ENCODE measurements around the gene RASA3. TPM values are rescaled to one million over a fixed set of nuclear protein-coding genes. Genes with fewer than 3 reads are reported as not detected.
"Not testable (repeated sequence)": the region's sequence is repeated elsewhere in the genome, so short reads cannot be mapped to it uniquely, and the experiment has no call there.

Gene RASA3
- total RNA-seq, 1 experiment from 2014 or later, result 0.56 TPM

GRCh38 chr13:113991191-113991669 lies 141.2 kb downstream of the RASA3 start:
- Histone ChIP-seq H4K20me1 (ENCODE audit: insufficient read depth, low read depth, low read length) (no peaks in the 10 kb centered on the region), H2AFZ (ENCODE audit: low read length) (no peak overlapping the region), H3K4me3 (ENCODE audit: low read length) (no peak overlapping the region), H3K9me3 (ENCODE audit: low read length) (no peaks in the 10 kb centered on the region; the same call in 1 of the 2 replicates), H3K27me3 (ENCODE audit: low read length) (no peaks in the 10 kb centered on the region), H3K27ac (ENCODE audit: low read length) (no peak overlapping the region), H3K9me2 (replicated peaks; ENCODE audit: insufficient read depth, low read length) (no peaks in the 10 kb centered on the region), H3K4me1 (ENCODE audit: low read length) (no peaks in the 10 kb centered on the region), H3K36me3 (ENCODE audit: insufficient read depth, low read length) (no peaks in the 10 kb centered on the region), H3K9ac (ENCODE audit: low read length) (no peak overlapping the region), H3K79me2 (ENCODE audit: low read length) (no peaks in the 10 kb centered on the region), H3K4me2 (ENCODE audit: low read depth, low read length, poor library complexity, severe bottlenecking) (no peak overlapping the region)
- no peak for DNase-seq

- Histone ChIP-seq H3K4me1 (ENCODE audit: low read length) (no peaks in the 10 kb centered on the region), H3K9ac (ENCODE audit: low read length) (no peak overlapping the region), H3K9me2 (replicated peaks; ENCODE audit: insufficient read depth, low read length) (no peaks in the 10 kb centered on the region), H3K27ac (ENCODE audit: low read length) (no peak overlapping the region), H2AFZ (ENCODE audit: low read length) (no peak overlapping the region), H3K4me2 (ENCODE audit: low read depth, low read length, poor library complexity, severe bottlenecking) (no peak overlapping the region), H3K27me3 (ENCODE audit: low read length) (no peaks in the 10 kb centered on the region), H3K79me2 (ENCODE audit: low read length) (no peaks in the 10 kb centered on the region), H3K36me3 (ENCODE audit: insufficient read depth, low read length) (no peaks in the 10 kb centered on the region), H3K4me3 (ENCODE audit: low read length) (no peak overlapping the region), H4K20me1 (ENCODE audit: insufficient read depth, low read depth, low read length) (no peaks in the 10 kb centered on the region), H3K9me3 (ENCODE audit: low read length) (no peaks in the 10 kb centered on the region; the same call in 1 of the 2 replicates)
- DNase-seq, result no peak
Measured at GRCh38 chr13:113990321-113990837, 142.0 kb downstream of the RASA3 start.

GRCh38 chr13:113989585-113990300 lies 142.7 kb downstream of the RASA3 start:
- no peak for DNase-seq
- Histone ChIP-seq H3K27me3 (ENCODE audit: low read length) (no peaks in the 10 kb centered on the region), H3K9ac (ENCODE audit: low read length) (no peak overlapping the region), H3K4me2 (ENCODE audit: low read depth, low read length, poor library complexity, severe bottlenecking) (no peak overlapping the region), H3K36me3 (ENCODE audit: insufficient read depth, low read length) (no peaks in the 10 kb centered on the region), H3K79me2 (ENCODE audit: low read length) (no peaks in the 10 kb centered on the region), H4K20me1 (ENCODE audit: insufficient read depth, low read depth, low read length) (no peaks in the 10 kb centered on the region), H3K9me2 (replicated peaks; ENCODE audit: insufficient read depth, low read length) (no peaks in the 10 kb centered on the region), H3K4me3 (ENCODE audit: low read length) (no peak overlapping the region), H3K9me3 (ENCODE audit: low read length) (no peaks in the 10 kb centered on the region; the same call in 1 of the 2 replicates), H3K4me1 (ENCODE audit: low read length) (no peaks in the 10 kb centered on the region), H3K27ac (ENCODE audit: low read length) (no peak overlapping the region), H2AFZ (ENCODE audit: low read length) (no peak overlapping the region)

- DNase-seq; H3K4me2 ChIP-seq (ENCODE audit: low read depth, low read length, poor library complexity, severe bottlenecking); H2AFZ ChIP-seq (ENCODE audit: low read length); H3K9me3 ChIP-seq (ENCODE audit: low read length); H3K4me3 ChIP-seq (ENCODE audit: low read length); H3K27ac ChIP-seq (ENCODE audit: low read length); H3K27me3 ChIP-seq (ENCODE audit: low read length); H3K36me3 ChIP-seq (ENCODE audit: insufficient read depth, low read length); H3K9me2 ChIP-seq (replicated peaks; ENCODE audit: insufficient read depth, low read length); H4K20me1 ChIP-seq (ENCODE audit: insufficient read depth, low read depth, low read length); H3K9ac ChIP-seq (ENCODE audit: low read length); H3K79me2 ChIP-seq (ENCODE audit: low read length); H3K4me1 ChIP-seq (ENCODE audit: low read length): not testable (repeated sequence)
Measured at GRCh38 chr13:113988859-113989258, 143.6 kb downstream of the RASA3 start.

GRCh38 chr13:113982296-113982661 lies 150.1 kb downstream of the RASA3 start:
- Histone ChIP-seq H2AFZ (ENCODE audit: low read length) (no peak overlapping the region), H3K36me3 (ENCODE audit: insufficient read depth, low read length) (no peaks in the 10 kb centered on the region), H3K4me2 (ENCODE audit: low read depth, low read length, poor library complexity, severe bottlenecking) (no peak overlapping the region), H3K79me2 (ENCODE audit: low read length) (no peaks in the 10 kb centered on the region), H4K20me1 (ENCODE audit: insufficient read depth, low read depth, low read length) (no peaks in the 10 kb centered on the region), H3K27ac (ENCODE audit: low read length) (no peak overlapping the region), H3K4me1 (ENCODE audit: low read length) (no peaks in the 10 kb centered on the region), H3K9me2 (replicated peaks; ENCODE audit: insufficient read depth, low read length) (no peaks in the 10 kb centered on the region), H3K27me3 (ENCODE audit: low read length) (no peaks in the 10 kb centered on the region), H3K9ac (ENCODE audit: low read length) (no peak overlapping the region), H3K9me3 (ENCODE audit: low read length) (peaks cover 3% of the 10 kb centered on the region; the same call in 1 of the 2 replicates), H3K4me3 (ENCODE audit: low read length) (no peak overlapping the region)
- DNase-seq, result no peak

- Histone ChIP-seq H3K79me2 (ENCODE audit: low read length) (no peaks in the 10 kb centered on the region), H3K9me3 (ENCODE audit: low read length) (peaks cover 3% of the 10 kb centered on the region; the same call in 1 of the 2 replicates), H3K36me3 (ENCODE audit: insufficient read depth, low read length) (no peaks in the 10 kb centered on the region), H3K9ac (ENCODE audit: low read length) (no peak overlapping the region), H3K4me2 (ENCODE audit: low read depth, low read length, poor library complexity, severe bottlenecking) (no peak overlapping the region), H3K4me3 (ENCODE audit: low read length) (no peak overlapping the region), H3K27ac (ENCODE audit: low read length) (no peak overlapping the region), H4K20me1 (ENCODE audit: insufficient read depth, low read depth, low read length) (no peaks in the 10 kb centered on the region), H2AFZ (ENCODE audit: low read length) (no peak overlapping the region), H3K27me3 (ENCODE audit: low read length) (no peaks in the 10 kb centered on the region), H3K4me1 (ENCODE audit: low read length) (no peaks in the 10 kb centered on the region), H3K9me2 (replicated peaks; ENCODE audit: insufficient read depth, low read length) (no peaks in the 10 kb centered on the region)
- DNase-seq, result no peak
Measured at GRCh38 chr13:113981611-113982295, 150.7 kb downstream of the RASA3 start.

GRCh38 chr13:113981194-113981605 lies 151.2 kb downstream of the RASA3 start:
- H3K9me2 ChIP-seq (replicated peaks; ENCODE audit: insufficient read depth, low read length), result no peaks in the 10 kb centered on the region
- H3K36me3 ChIP-seq (ENCODE audit: insufficient read depth, low read length), result no peaks in the 10 kb centered on the region
- no peak overlapping the region for H3K27ac ChIP-seq (ENCODE audit: low read length)
- DNase-seq, result no peak
- H4K20me1 ChIP-seq (ENCODE audit: insufficient read depth, low read depth, low read length), result no peaks in the 10 kb centered on the region
- H3K9ac ChIP-seq (ENCODE audit: low read length), result no peak overlapping the region
- no peaks in the 10 kb centered on the region for H3K79me2 ChIP-seq (ENCODE audit: low read length)
- no peak overlapping the region for H3K4me3 ChIP-seq (ENCODE audit: low read length)
- no peak overlapping the region for H3K4me2 ChIP-seq (ENCODE audit: low read depth, low read length, poor library complexity, severe bottlenecking)
- no peaks in the 10 kb centered on the region for H3K27me3 ChIP-seq (ENCODE audit: low read length)
- peaks cover 3% of the 10 kb centered on the region; the same call in 1 of the 2 replicates for H3K9me3 ChIP-seq (ENCODE audit: low read length)
- H3K4me1 ChIP-seq (ENCODE audit: low read length), result no peaks in the 10 kb centered on the region
- no peak overlapping the region for H2AFZ ChIP-seq (ENCODE audit: low read length)

GRCh38 chr13:113980489-113981064 lies 151.8 kb downstream of the RASA3 start:
- no peaks in the 10 kb centered on the region for H3K36me3 ChIP-seq (ENCODE audit: insufficient read depth, low read length)
- H3K9ac ChIP-seq (ENCODE audit: low read length), result no peak overlapping the region
- H3K4me3 ChIP-seq (ENCODE audit: low read length), result no peak overlapping the region
- DNase-seq, result no peak
- no peak overlapping the region for H2AFZ ChIP-seq (ENCODE audit: low read length)
- H3K27ac ChIP-seq (ENCODE audit: low read length), result no peak overlapping the region
- no peak overlapping the region for H3K4me2 ChIP-seq (ENCODE audit: low read depth, low read length, poor library complexity, severe bottlenecking)
- H3K4me1 ChIP-seq (ENCODE audit: low read length), result no peaks in the 10 kb centered on the region
- peaks cover 3% of the 10 kb centered on the region; the same call in 1 of the 2 replicates for H3K9me3 ChIP-seq (ENCODE audit: low read length)
- H3K9me2 ChIP-seq (replicated peaks; ENCODE audit: insufficient read depth, low read length), result no peaks in the 10 kb centered on the region
- no peaks in the 10 kb centered on the region for H3K79me2 ChIP-seq (ENCODE audit: low read length)
- H3K27me3 ChIP-seq (ENCODE audit: low read length), result no peaks in the 10 kb centered on the region
- no peaks in the 10 kb centered on the region for H4K20me1 ChIP-seq (ENCODE audit: insufficient read depth, low read depth, low read length)
